H1 (cell line): ENCODE results near the gene RASL10A. TPM values are rescaled to one million over a fixed set of nuclear protein-coding genes. Genes with fewer than 3 reads are reported as not detected.

Source experiments
- CBX5 ChIP-seq: fragments of 300-800, 300-1000 bp; sonication (generic); IDR thresholded peaks from 2 replicates; pipeline ENCODE4 v1.7.1; 2016; ENCODE audit warnings: antibody characterized with exemption, low read length, low read depth
- EZH2 ChIP-seq: fragments of 200-600 bp; sonication (generic); IDR thresholded peaks from 2 replicates; pipeline ENCODE4 v1.7.1; 2012; ENCODE audit warnings: low read depth, mild to moderate bottlenecking, moderate library complexity, low read length, inconsistent platforms; ENCODE audit not compliant: severe bottlenecking
- SIX5 ChIP-seq: IDR thresholded peaks from 2 replicates; pipeline ENCODE4 v1.6.1; 2011; ENCODE audit warnings: mild to moderate bottlenecking, low read depth, low read length
- polyA plus RNA-seq, 7 experiments: library from polyadenylated mRNA; depleted of rRNA in 3 of 7; stranded (reverse) in 5 of 7; unstranded in 2 of 7; fragments of >200 nt in 5 of 7; fragments of 200-250 nt in 2 of 7; gene quantifications; 1 replicate in 5 of 7; 2 replicates in 1 of 7; 4 replicates in 1 of 7; pipeline versions ENCODE4 v1.2.1 to v1.2.3, GENCODE V29; 2011 to 2013; ENCODE audit warnings: missing spikeins in 2 of 7, mixed read lengths in 2 of 7
- total RNA-seq: library from RNA; stranded (reverse); fragmentation: NEBNext Ultra II Directional; extraction: Animal tissue kit (Norgen Biotek cat#: 25700); gene quantifications from 2 replicates; pipeline ENCODE4 v1.2.1, GENCODE V29; 2021
- TF ChIP-seq, protein P1 (sequence below): IDR thresholded peaks from 2 replicates; pipeline ENCODE4 v1.6.1; 2011; ENCODE audit warnings: low read length, improper control_type of control experiment

The RASL10A gene
- total and polyA plus RNA-seq, 2 of the 8 experiments (the other 6 are each of a cell fraction or from before 2014, with no cell fraction given), result 1.1 to 1.5 TPM

DNA sequence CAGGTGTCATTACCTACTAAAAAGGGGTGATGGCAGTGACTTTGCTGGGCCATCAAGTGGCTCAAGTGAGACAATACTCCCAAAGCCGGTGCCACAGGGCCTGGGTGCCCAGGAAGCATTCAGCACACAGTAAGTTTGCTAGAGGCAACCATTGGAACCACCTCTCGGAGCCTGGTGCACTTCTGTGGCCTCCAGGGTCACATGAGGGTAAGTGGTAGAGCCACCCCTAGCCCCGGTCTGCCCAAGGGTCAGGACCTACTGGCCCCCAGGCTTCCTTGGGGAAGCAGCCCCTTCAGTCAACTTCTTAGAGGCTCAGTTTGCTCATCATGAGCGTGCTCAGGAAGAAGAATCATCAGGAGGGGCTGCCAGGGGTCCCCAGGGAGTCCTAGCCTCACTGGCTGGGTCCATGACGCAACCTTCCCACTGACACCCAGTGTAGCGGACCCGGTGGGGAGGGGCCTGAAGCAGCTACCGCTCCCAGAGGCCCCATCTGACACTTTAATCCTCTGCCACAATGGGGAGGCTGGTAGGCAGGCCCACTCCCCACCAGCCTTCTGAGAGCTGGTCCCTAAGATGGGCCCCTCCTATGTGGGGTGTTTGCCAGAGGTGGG is 17.5 kb upstream of the RASL10A start (continued):
- TF ChIP-seq, protein P1, sequence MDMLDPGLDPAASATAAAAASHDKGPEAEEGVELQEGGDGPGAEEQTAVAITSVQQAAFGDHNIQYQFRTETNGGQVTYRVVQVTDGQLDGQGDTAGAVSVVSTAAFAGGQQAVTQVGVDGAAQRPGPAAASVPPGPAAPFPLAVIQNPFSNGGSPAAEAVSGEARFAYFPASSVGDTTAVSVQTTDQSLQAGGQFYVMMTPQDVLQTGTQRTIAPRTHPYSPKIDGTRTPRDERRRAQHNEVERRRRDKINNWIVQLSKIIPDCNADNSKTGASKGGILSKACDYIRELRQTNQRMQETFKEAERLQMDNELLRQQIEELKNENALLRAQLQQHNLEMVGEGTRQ, result no peak
- TF ChIP-seq SIX5 (no peak), EZH2 (no peak), CBX5 (no peak)
